ENCODE results near the gene EXOC3.

DNA sequence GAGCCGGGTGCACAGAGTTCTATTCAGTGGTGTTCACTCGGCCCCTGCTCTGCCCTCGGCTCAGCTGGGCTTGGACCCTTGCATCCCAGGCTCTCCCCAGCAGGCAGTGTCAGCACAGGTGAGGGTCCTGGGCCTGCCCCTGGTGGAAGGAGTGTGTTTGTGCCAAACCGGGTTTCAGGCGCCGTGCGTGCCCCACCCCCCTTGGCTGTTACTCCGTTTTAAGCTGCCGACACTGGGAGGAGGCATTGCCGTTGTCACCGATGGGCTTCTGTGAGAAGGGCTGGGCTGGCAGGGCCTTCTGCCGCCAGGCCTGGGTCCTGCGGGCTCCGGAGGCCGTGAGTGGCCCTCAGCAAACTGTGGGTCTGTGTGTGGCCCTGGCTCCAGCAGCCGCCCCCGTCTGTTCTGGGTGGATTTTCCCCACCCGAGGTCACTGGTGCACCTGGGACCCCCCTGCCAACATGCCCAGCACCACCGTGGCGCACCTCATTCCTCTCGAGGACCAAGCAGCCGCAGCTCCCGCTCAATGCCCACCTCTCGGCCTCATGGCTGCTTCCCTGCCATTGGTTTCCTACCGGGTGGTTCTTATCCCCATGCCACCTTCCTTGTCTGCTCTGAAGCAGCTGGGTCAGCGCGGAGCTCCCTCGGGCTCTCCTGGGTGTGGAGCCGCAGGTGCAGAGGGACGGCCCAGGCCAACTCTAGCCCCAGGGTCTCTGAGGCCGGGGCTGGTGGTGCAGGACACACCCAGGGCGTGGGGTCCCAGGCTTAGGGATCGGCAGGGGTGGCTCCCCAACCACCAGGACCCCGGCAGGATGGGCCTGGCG, 44.3 kb upstream of the EXOC3 start:
- no peak for TF ChIP-seq FOXM1 (IDR thresholded peaks at IDR 0.05; ENCODE audit: borderline replicate concordance)
- no peak for TF ChIP-seq SUZ12 (IDR thresholded peaks at IDR 0.05)
- no peak for TF ChIP-seq BHLHE40 (IDR thresholded peaks at IDR 0.05; ENCODE audit: borderline replicate concordance)
- no peak for TF ChIP-seq NFRKB (IDR thresholded peaks at IDR 0.05)
- TF ChIP-seq, protein P1, sequence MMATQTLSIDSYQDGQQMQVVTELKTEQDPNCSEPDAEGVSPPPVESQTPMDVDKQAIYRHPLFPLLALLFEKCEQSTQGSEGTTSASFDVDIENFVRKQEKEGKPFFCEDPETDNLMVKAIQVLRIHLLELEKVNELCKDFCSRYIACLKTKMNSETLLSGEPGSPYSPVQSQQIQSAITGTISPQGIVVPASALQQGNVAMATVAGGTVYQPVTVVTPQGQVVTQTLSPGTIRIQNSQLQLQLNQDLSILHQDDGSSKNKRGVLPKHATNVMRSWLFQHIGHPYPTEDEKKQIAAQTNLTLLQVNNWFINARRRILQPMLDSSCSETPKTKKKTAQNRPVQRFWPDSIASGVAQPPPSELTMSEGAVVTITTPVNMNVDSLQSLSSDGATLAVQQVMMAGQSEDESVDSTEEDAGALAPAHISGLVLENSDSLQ (IDR thresholded peaks at IDR 0.05), result no peak
- no peak for TF ChIP-seq ZNF384 (IDR thresholded peaks at IDR 0.05)
- no peak for TF ChIP-seq ELF4 (IDR thresholded peaks at IDR 0.05)
